ENCODE results near the gene IL37. TPM values are rescaled to one million over a fixed set of nuclear protein-coding genes. Genes with fewer than 3 reads are reported as not detected.
"Not testable (repeated sequence)": the region's sequence is repeated elsewhere in the genome, so short reads cannot be mapped to it uniquely, and the experiment has no call there.

Gene IL37
- total RNA-seq, 2 donors from 2014 or later, result 0.99 TPM; not detected in 1

DNA sequence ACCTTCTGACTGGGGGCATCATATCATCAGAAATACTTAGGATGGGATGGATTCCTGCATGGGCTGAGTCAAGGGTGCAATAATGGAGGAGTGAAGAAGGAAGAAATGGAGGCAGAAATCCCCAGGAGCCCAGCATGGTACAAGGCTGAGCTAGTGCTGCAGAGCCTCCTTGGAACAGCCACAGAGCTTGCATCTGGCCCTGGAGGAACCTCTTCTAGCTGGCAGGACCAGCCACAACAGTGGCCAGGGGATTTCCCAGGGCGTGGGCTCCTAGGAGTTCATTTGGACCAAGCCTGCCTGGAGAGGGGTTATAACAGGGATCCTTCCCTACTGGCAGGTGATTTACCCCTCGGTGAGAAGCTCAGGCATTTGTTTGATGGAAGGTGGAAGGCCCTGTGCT, 4.7 kb upstream of the IL37 start:
- intact Hi-C loops (cut with DNase I), result no loop called here
- DNase-seq, result no peak
- H3K27ac ChIP-seq, result no peak overlapping the region
- H3K9me3 ChIP-seq, result no peaks in the 10 kb centered on the region
- H3K27me3 ChIP-seq, result no peaks in the 10 kb centered on the region
- H3K9ac ChIP-seq (ENCODE audit: low read depth in 2 of 2, low read length in 2 of 2), result no peak overlapping the region
- no peaks in the 10 kb centered on the region for H3K36me3 ChIP-seq
- H3K4me3 ChIP-seq, result no peak overlapping the region
- no peak for TF ChIP-seq CTCF (IDR thresholded peaks at IDR 0.05)
- H3K4me1 ChIP-seq, result no peaks in the 10 kb centered on the region

GRCh38 chr2:112907001-112907949, 3.7 kb upstream of the IL37 start:
- Histone ChIP-seq H3K9me3 (no peaks in the 10 kb centered on the region), H3K27ac (no peak overlapping the region), H3K36me3 (no peaks in the 10 kb centered on the region), H3K9ac (ENCODE audit: low read depth in 2 of 2, low read length in 2 of 2) (no peak overlapping the region), H3K4me1 (no peaks in the 10 kb centered on the region), H3K27me3 (no peaks in the 10 kb centered on the region), H3K4me3 (no peak overlapping the region)
- TF ChIP-seq CTCF (IDR thresholded peaks at IDR 0.05), result no peak
- intact Hi-C loops (cut with DNase I), result no loop called here
- no peak for DNase-seq

- H3K4me1 ChIP-seq; H3K27ac ChIP-seq; intact Hi-C loops (cut with DNase I); DNase-seq; H3K27me3 ChIP-seq; H3K4me3 ChIP-seq; H3K9ac ChIP-seq (ENCODE audit: low read depth in 2 of 2, low read length in 2 of 2); H3K36me3 ChIP-seq; H3K9me3 ChIP-seq: not testable (repeated sequence)
These were observed 2.4 kb upstream of the IL37 start for GRCh38 chr2:112908559-112908958.

GRCh38 chr2:112910219-112910618, 746 bp upstream of the IL37 start:
- no peak for DNase-seq
- Histone ChIP-seq H3K27ac (no peak overlapping the region), H3K36me3 (no peaks in the 10 kb centered on the region), H3K9ac (ENCODE audit: low read depth in 2 of 2, low read length in 2 of 2) (no peak overlapping the region), H3K4me1 (no peaks in the 10 kb centered on the region), H3K4me3 (no peak overlapping the region), H3K27me3 (no peaks in the 10 kb centered on the region), H3K9me3 (no peaks in the 10 kb centered on the region)
- TF ChIP-seq CTCF (IDR thresholded peaks at IDR 0.05), result no peak
- intact Hi-C loops (cut with DNase I), result no loop called here

DNA sequence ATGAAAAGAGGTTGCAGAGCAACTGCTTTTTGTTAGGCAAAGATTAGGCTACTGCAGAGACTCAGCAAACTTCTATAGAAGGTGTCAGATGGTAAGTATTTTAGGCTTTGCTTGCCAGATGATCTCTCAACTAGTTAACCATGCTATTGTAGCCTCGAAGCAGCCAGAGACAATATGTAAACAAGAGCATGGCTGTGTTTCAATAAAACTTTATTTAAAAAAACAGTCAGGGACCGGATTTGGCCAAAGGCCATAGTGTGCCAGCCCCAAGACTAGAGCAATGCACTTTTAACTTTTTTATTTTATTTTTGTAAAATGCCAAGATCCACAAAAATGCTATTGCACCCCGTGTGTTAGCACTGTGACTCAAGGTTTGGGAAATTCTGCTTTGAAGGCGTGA, 1.4 kb downstream of the IL37 start:
- Histone ChIP-seq H3K9ac (ENCODE audit: low read depth in 2 of 2, low read length in 2 of 2) (no peak overlapping the region), H3K27me3 (no peaks in the 10 kb centered on the region), H3K36me3 (no peaks in the 10 kb centered on the region), H3K4me3 (no peak overlapping the region), H3K9me3 (no peaks in the 10 kb centered on the region), H3K27ac (no peak overlapping the region), H3K4me1 (no peaks in the 10 kb centered on the region)
- intact Hi-C loops (cut with DNase I), result no loop called here
- no peak for DNase-seq
- no peak for TF ChIP-seq CTCF (IDR thresholded peaks at IDR 0.05)

Data from colonic mucosa (tissue), 4 donors.